K562 (cell line): ENCODE measurements around the gene UQCRC1. TPM values are rescaled to one million over a fixed set of nuclear protein-coding genes. Genes with fewer than 3 reads are reported as not detected.
A peak's percentile ranks its signal among the peaks of the same experiment; 100 is the strongest.

Experiments used
- CHD2 ChIP-seq: IDR thresholded peaks from 2 replicates; pipeline ENCODE4 v1.6.1; 2011; ENCODE audit warnings: low read depth, low read length
- CXXC5 ChIP-seq: fragments of 250-450 bp; sonication (Bioruptor Pico); IDR thresholded peaks from 2 replicates; pipeline ENCODE4 v1.8.0; 2022; ENCODE audit warnings: inconsistent platforms, mild to moderate bottlenecking, moderate library complexity
- GATA2 ChIP-seq: sonication (generic); formaldehyde crosslinking; IDR thresholded peaks from 2 replicates; pipeline ENCODE4 v1.4.0; 2020; ENCODE audit warnings: mild to moderate bottlenecking, missing genetic modification reagents
- HMG20B ChIP-seq: fragments of 250-450 bp; sonication (Bioruptor Pico); IDR thresholded peaks from 2 replicates; pipeline ENCODE4 v1.5.0; 2021; ENCODE audit warnings: mild to moderate bottlenecking
- HNRNPLL ChIP-seq: fragments of 200-400 bp; formaldehyde crosslinking; IDR thresholded peaks from 2 replicates; pipeline ENCODE4 v1.6.1; 2017; ENCODE audit warnings: low read length, low read depth, mild to moderate bottlenecking; ENCODE audit not compliant: poor library complexity, severe bottlenecking
- ILF3 ChIP-seq: fragments of 450-650 bp; IDR thresholded peaks from 2 replicates; pipeline ENCODE4 v1.6.1; 2018; ENCODE audit warnings: antibody characterized with exemption, mild to moderate bottlenecking, moderate library complexity, borderline replicate concordance
- KDM2B ChIP-seq: fragments of 250-450 bp; sonication (Bioruptor Pico); IDR thresholded peaks from 2 replicates; pipeline ENCODE4 v1.8.0; 2021; ENCODE audit warnings: mild to moderate bottlenecking, moderate library complexity
- MAFF ChIP-seq: IDR thresholded peaks from 2 replicates; pipeline ENCODE4 v1.6.1; 2012; ENCODE audit warnings: low read length, improper control_type of control experiment
- NFIX ChIP-seq: fragments of 250-450 bp; sonication (Bioruptor Pico); IDR thresholded peaks from 2 replicates; pipeline ENCODE4 v1.4.0; 2020; ENCODE audit warnings: low read depth, mild to moderate bottlenecking, moderate library complexity
- SAP30 ChIP-seq: fragments of 200-600 bp; sonication (generic); IDR thresholded peaks from 2 replicates; pipeline ENCODE4 v1.6.1; 2012; ENCODE audit warnings: borderline replicate concordance, low read depth, mild to moderate bottlenecking, moderate library complexity, low read length, control low read depth, inconsistent platforms; ENCODE audit not compliant: insufficient read depth, poor library complexity, severe bottlenecking
- TBL1XR1 ChIP-seq, 2 experiments: IDR thresholded peaks; 2 replicates each; pipeline ENCODE4 v1.6.1; 2012; ENCODE audit warnings: improper control_type of control experiment in 2 of 2, low read length in 2 of 2, mild to moderate bottlenecking in 1 of 2
- XRCC5 ChIP-seq: fragments of 200-400 bp; formaldehyde crosslinking; IDR thresholded peaks from 2 replicates; pipeline ENCODE4 v1.6.1; 2017; ENCODE audit warnings: low read depth, mild to moderate bottlenecking, low read length
- polyA plus RNA-seq, 8 experiments: library from polyadenylated mRNA; depleted of rRNA in 4 of 8; stranded (reverse) in 5 of 8; unstranded in 3 of 8; fragments of >200 nt; fragmentation: Nextera tagmentation in 2 of 8; fragmentation: Illumina TruSeq in 1 of 8; extraction: Ambion mirVana in 2 of 8; extraction: Trizol in 1 of 8; gene quantifications; 2 replicates each; pipeline versions ENCODE4 v1.2.1 to v1.2.3, GENCODE V29; 2011 to 2014; ENCODE audit warnings: inconsistent platforms in 1 of 8, missing spikeins in 1 of 8
- total RNA-seq, 7 experiments: library from RNA; depleted of rRNA in 6 of 7; stranded (reverse); fragments of >200 nt in 6 of 7; fragmentation: Illumina TruSeq in 2 of 7; extraction: Trizol in 2 of 7; gene quantifications; 2 replicates each; pipeline versions ENCODE4 v1.2.1 to v1.2.3, GENCODE V29; 2011 to 2021; ENCODE audit warnings: low replicate concordance in 1 of 7
- TF ChIP-seq, protein P1 (sequence below): fragments of 250-450 bp; sonication (Bioruptor Pico); IDR thresholded peaks from 2 replicates; pipeline ENCODE4 v1.5.0; 2021
- TF ChIP-seq, protein P2 (sequence below): fragments of 450-650 bp; IDR thresholded peaks from 2 replicates; pipeline ENCODE4 v1.7.0; 2016; ENCODE audit warnings: borderline replicate concordance
- TF ChIP-seq, protein P3 (sequence below): sonication (generic); formaldehyde crosslinking; IDR thresholded peaks from 2 replicates; pipeline ENCODE4 v1.8.0; 2022; ENCODE audit warnings: mild to moderate bottlenecking, missing genetic modification reagents
- TF ChIP-seq, protein P4 (sequence below): fragments of 450-650 bp; IDR thresholded peaks from 2 replicates; pipeline ENCODE4 v1.6.1; 2017; ENCODE audit warnings: antibody characterized with exemption, mild to moderate bottlenecking

Gene UQCRC1
- total and polyA plus RNA-seq, 9 of the 15 experiments (the other 6 are each of a cell fraction or from before 2014, with no cell fraction given) = 125 to 424 (median 268) TPM

DNA sequence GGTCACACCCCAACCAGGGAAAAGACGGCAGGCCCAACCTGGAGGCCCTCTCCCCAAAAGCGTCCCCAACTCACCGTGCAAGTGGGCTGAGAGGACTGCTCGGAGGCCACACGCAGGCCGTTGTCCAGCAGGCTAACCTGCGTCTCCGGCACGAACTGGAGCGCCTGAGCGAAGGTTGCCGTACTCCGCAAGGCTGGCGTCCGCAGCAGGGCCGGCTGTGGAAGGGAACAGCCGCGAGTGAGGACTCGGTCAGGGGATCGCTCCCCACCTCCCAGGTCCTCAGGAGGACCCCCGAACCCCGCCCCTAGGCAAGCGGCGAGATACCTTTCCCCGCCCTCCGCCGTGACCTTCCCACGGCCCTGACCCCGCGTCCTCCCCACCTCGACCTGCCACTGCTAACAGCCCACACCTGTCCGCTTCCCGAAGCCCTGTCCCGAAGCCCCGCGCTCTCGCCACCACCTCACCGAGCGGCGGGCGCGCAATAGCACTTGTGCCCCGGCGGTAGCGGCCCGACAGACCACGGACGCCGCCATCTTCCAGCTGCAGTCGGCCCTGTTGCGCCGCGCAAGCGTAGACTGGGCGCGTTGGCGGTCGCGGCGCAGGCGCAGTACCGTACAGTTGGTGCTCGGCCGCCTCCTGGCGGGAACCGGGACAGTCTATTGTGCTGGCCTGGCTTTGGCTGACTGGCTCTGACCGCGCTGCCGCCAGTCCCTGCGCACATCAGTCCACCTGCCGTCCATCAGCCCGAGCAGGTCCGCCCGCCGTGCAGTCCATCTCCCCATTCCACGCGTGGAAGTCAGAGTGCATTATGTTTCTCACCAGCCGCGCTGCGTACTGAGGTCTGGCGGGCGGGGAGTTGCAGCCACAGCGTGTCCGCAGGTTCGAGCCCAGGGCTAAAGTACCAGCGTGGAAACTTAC is at the start of gene UQCRC1 (continued):
- TF ChIP-seq MAFF (no peak), CXXC5 (CRISPR knock-in tag) (peak; percentile 79), HMG20B (CRISPR knock-in tag) (no peak), XRCC5 (no peak), NFIX (CRISPR knock-in tag) (no peak), GATA2 (CRISPR knock-in tag) (no peak), SAP30 (no peak), TBL1XR1 (IDR thresholded peaks at IDR 0.05; ENCODE audit: low read length in 2 of 2) (no peak), ILF3 (no peak), CHD2 (no peak), HNRNPLL (peak; percentile 63), KDM2B (no peak)
- TF ChIP-seq, protein P1, sequence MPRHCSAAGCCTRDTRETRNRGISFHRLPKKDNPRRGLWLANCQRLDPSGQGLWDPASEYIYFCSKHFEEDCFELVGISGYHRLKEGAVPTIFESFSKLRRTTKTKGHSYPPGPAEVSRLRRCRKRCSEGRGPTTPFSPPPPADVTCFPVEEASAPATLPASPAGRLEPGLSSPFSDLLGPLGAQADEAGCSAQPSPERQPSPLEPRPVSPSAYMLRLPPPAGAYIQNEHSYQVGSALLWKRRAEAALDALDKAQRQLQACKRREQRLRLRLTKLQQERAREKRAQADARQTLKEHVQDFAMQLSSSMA (CRISPR knock-in tag) = no peak
- TF ChIP-seq, protein P2, sequence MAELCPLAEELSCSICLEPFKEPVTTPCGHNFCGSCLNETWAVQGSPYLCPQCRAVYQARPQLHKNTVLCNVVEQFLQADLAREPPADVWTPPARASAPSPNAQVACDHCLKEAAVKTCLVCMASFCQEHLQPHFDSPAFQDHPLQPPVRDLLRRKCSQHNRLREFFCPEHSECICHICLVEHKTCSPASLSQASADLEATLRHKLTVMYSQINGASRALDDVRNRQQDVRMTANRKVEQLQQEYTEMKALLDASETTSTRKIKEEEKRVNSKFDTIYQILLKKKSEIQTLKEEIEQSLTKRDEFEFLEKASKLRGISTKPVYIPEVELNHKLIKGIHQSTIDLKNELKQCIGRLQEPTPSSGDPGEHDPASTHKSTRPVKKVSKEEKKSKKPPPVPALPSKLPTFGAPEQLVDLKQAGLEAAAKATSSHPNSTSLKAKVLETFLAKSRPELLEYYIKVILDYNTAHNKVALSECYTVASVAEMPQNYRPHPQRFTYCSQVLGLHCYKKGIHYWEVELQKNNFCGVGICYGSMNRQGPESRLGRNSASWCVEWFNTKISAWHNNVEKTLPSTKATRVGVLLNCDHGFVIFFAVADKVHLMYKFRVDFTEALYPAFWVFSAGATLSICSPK = no peak
- TF ChIP-seq, protein P3, sequence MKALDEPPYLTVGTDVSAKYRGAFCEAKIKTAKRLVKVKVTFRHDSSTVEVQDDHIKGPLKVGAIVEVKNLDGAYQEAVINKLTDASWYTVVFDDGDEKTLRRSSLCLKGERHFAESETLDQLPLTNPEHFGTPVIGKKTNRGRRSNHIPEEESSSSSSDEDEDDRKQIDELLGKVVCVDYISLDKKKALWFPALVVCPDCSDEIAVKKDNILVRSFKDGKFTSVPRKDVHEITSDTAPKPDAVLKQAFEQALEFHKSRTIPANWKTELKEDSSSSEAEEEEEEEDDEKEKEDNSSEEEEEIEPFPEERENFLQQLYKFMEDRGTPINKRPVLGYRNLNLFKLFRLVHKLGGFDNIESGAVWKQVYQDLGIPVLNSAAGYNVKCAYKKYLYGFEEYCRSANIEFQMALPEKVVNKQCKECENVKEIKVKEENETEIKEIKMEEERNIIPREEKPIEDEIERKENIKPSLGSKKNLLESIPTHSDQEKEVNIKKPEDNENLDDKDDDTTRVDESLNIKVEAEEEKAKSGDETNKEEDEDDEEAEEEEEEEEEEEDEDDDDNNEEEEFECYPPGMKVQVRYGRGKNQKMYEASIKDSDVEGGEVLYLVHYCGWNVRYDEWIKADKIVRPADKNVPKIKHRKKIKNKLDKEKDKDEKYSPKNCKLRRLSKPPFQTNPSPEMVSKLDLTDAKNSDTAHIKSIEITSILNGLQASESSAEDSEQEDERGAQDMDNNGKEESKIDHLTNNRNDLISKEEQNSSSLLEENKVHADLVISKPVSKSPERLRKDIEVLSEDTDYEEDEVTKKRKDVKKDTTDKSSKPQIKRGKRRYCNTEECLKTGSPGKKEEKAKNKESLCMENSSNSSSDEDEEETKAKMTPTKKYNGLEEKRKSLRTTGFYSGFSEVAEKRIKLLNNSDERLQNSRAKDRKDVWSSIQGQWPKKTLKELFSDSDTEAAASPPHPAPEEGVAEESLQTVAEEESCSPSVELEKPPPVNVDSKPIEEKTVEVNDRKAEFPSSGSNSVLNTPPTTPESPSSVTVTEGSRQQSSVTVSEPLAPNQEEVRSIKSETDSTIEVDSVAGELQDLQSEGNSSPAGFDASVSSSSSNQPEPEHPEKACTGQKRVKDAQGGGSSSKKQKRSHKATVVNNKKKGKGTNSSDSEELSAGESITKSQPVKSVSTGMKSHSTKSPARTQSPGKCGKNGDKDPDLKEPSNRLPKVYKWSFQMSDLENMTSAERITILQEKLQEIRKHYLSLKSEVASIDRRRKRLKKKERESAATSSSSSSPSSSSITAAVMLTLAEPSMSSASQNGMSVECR (CRISPR knock-in tag) = no peak; the same call in 1 of the 2 replicates
- TF ChIP-seq, protein P4, sequence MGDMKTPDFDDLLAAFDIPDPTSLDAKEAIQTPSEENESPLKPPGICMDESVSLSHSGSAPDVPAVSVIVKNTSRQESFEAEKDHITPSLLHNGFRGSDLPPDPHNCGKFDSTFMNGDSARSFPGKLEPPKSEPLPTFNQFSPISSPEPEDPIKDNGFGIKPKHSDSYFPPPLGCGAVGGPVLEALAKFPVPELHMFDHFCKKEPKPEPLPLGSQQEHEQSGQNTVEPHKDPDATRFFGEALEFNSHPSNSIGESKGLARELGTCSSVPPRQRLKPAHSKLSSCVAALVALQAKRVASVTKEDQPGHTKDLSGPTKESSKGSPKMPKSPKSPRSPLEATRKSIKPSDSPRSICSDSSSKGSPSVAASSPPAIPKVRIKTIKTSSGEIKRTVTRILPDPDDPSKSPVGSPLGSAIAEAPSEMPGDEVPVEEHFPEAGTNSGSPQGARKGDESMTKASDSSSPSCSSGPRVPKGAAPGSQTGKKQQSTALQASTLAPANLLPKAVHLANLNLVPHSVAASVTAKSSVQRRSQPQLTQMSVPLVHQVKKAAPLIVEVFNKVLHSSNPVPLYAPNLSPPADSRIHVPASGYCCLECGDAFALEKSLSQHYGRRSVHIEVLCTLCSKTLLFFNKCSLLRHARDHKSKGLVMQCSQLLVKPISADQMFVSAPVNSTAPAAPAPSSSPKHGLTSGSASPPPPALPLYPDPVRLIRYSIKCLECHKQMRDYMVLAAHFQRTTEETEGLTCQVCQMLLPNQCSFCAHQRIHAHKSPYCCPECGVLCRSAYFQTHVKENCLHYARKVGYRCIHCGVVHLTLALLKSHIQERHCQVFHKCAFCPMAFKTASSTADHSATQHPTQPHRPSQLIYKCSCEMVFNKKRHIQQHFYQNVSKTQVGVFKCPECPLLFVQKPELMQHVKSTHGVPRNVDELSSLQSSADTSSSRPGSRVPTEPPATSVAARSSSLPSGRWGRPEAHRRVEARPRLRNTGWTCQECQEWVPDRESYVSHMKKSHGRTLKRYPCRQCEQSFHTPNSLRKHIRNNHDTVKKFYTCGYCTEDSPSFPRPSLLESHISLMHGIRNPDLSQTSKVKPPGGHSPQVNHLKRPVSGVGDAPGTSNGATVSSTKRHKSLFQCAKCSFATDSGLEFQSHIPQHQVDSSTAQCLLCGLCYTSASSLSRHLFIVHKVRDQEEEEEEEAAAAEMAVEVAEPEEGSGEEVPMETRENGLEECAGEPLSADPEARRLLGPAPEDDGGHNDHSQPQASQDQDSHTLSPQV = no peak
